Central memory CD4-positive, alpha-beta T cell (primary cell): Measurements from ENCODE around the gene MAP1B.

Source experiments
- DNase-seq: peaks from one replicate; pipeline ENCODE4 v3.0.0; 2022

The MAP1B gene

DNA sequence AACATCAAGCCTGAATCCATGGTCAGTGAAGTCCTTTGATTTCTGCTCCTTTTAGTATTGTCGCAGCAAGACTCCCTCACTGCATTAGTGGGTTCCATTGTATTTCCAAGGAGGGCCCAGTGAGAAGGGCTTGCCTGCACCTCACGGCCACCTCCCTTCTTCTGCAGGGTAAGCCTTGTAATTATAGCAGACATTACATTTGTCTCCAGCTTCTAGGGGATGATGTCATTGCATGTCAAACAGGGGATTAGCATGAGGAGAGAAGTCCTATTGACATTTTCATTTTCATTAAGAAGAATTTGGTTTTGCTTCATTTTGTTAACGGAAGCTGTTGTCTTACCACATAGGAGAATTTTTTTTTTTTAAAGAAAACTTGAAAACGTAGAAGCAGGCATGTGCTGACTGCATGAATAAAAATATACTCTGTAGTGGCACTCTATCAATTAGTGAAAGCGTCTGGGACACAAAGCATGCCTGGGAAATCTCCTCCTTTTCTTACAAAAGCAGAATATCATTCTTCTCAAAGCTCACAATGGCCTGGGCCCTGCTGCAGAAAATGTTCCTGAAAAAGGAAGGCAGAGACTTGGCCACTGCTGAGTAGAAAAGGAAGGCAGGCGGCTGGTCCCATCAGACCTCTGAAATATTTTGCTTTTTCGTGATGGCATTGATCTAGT lies 27.1 kb downstream of the MAP1B start:
- no peak for DNase-seq

GRCh38 chr5:72137826-72138409 lies 30.6 kb downstream of the MAP1B start:
- DNase-seq = peak; percentile 19

DNA sequence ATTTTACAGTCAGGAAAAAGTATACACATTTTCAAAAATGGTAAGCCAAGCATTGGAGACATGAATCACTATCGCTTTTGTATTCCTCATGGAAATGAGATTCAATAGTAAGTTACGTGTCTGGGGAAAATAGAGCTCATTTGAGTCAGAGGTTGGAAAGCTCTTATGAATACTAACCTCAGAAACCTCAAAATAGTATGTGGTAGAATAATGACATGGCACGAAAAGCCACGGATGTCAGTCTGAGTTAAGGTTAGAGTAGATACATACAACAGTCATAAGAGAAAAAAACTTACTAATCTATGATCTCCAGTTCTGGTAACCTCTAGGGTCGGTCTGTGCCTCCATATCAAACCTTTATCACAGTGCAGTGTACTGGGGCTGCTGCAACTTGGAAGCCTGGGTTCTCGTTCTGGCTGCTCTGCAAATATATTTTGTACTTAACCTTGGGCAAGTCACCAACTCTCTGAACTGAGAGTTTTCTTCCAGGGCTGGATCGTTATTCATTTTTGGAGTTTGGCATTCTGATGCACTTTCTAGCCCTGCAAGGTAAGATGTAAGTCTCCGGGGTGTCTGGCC lies 31.8 kb downstream of the MAP1B start:
- DNase-seq = no peak

GRCh38 chr5:72140711-72141110 lies 33.4 kb downstream of the MAP1B start:
- no peak for DNase-seq

DNA sequence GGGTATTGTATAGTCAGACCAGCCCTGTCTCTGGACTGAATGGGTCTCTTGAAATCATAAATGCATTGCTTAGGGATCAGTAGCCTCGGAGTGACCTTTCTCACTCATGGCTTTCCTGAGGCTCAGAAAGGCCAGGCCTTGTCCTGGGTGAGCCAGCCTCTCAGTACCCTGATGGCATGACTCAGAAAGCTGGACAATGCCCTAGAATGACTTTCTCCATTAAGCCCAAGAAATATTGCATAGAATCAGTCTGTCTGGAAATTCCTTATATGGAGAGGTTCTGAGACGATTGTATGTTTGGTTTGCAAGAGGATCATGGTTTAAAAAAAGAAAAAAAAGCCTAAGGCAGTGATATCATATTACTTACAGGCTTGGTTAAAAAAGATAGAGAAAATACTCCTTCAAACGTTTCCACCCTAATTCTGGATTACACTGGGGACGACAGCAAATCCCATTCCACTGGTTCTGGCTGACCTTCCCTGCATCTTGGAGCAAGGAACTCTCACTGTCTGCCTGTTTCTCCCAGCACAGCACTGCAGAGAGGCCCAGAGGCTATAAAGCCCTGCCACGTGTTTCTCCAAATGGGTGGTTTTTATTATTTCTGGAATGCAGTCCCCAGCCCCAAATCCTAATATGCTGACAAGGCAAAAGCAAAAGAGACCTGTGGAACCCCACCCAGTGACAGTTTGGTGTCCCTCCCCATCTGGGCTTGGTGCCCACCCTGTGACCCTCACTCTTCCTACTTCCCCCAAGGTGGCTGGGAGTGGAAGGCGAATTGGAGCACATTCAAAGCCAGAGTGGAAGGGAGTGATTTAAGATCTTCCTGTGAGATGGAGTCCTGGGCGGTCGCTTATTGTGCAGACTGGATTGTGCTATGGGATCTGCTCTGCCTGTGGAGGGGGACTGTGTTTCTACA lies 34.4 kb downstream of the MAP1B start:
- no peak for DNase-seq

DNA sequence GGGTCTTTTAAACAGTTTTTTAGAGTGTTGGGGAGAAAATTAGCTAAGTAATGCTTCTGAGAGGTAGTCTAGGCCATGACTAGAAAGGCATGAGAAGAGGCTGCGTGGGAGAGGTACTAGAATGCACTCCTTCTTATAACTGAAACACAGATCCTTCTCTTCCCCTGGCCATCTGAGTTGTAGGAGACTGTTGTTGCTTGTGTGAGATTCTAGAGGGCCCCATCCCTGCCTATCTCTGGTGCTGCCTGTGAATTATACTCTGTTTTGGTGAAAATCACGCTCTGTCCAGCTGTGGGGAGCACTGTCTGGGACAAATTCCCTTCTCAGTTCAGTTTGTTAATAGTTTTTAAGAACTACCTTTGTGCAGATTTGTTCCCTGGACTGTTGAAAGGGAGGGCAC lies 37.5 kb downstream of the MAP1B start:
- DNase-seq = no peak

GRCh38 chr5:72145348-72145747 lies 38.1 kb downstream of the MAP1B start:
- no peak for DNase-seq

DNA sequence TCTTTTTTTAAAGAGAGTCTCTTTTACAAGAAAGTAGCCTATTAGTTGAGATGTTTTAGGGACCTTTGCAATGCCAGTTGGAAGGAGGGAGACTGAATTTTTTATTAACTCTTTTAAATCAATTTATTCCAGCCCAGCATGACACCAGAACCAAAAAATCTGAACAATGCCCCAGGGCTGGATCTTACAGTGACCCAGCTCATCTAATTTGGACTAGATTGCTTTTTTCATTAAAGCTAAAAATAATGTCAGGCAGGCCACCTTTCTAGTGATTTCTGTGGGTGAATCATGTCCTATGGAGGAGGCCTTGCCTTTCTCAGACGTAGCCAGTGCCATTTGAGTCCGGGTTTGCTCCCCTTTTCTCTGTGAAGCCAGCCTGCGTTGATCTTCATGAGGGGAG lies 38.8 kb downstream of the MAP1B start:
- DNase-seq = no peak

DNA sequence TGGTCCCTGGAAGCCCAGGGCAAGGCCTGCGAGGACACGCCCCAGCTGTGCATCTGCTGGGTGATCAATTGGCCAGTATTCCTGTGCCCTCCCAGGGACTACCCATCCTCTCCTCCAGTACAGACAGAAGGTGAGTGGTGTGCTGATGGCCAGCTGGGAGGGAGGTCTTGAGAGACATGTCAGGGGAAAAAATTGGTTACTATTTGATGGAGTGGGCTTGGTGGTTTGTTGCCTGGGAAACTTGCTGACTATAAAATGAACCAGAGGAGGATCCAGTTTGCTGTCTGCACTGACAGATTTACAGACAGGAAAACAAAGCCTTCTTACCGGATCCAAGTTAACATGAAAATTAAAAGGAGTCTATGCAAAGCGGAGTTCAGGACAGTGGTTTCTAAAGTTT lies 40.3 kb downstream of the MAP1B start:
- DNase-seq = no peak

GRCh38 chr5:72149742-72150141 lies 42.5 kb downstream of the MAP1B start:
- DNase-seq = no peak

DNA sequence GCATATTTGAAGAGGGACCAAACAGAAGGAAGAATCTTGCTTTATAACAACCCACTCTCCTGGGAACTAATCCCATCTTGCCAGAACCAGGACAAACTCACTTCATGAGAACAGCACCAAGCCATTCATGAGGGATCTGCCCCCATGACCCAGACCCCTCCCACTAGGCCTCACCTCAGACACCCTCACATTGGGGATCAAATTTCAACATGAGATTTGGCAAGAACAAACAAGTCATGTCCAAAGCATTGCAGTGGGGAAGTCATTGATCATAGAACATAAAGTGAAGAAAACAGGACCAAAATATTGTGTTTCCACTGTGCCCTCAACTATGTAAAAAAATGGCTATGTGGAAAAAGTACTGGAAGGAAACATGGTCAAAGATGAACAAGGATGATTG lies 43.9 kb downstream of the MAP1B start:
- no peak for DNase-seq

DNA sequence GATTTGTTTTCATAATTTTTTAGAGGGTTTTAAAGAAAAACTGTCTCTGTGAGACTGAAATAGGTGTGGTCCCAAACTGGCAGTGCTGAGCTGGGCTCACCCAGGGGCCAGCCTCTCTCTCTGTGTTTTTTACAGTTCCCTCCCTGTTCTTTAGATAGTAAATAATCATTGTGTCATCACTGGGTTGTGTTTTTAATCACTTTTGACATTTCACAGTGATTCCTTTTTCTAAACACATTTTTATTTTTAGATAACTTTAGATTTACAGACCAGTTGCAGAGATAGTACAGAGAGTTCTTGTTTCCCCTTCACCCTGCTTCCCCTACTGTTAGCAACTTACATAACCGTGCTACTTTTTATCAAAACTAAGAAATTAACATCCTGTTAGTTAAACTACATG lies 44.4 kb downstream of the MAP1B start:
- no peak for DNase-seq

DNA sequence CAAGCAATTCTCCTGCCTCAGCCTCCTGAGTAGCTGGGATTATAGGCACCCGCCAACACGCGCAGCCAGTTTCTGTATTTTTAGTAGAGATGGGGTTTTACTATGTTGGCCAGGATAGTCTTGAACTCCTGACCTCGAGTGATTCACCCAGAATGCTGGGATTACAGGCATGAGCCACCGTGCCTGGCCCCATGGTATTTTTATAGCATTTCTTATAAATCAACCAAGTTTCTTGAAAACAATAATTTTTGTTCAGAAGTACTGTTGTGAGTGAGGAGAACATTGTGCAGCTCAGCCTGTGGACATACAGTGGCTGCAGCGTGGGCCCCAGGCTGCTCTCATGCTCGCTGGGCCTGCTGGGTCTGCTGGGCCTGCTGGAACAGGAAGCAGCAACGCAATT lies 45.3 kb downstream of the MAP1B start:
- DNase-seq = no peak

DNA sequence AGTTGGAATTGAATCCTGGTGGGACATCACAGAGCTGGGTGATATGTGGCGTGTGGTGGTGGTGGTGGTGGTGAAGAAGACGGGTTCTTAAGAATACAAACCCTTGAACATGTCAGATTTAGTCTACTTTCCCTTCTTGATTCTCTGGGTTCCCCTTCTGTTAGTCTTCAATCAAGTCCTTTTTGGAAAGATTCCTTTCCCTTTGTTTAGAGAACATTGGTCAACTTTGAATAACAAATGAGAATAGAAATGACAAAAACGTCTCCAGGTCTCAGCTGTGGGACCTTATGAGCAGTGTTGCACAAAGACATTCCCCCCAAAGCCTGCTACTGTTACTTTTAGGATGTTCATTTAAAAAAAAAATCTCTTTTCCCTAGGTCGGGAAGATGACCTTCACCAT lies 46.3 kb downstream of the MAP1B start:
- no peak for DNase-seq

DNA sequence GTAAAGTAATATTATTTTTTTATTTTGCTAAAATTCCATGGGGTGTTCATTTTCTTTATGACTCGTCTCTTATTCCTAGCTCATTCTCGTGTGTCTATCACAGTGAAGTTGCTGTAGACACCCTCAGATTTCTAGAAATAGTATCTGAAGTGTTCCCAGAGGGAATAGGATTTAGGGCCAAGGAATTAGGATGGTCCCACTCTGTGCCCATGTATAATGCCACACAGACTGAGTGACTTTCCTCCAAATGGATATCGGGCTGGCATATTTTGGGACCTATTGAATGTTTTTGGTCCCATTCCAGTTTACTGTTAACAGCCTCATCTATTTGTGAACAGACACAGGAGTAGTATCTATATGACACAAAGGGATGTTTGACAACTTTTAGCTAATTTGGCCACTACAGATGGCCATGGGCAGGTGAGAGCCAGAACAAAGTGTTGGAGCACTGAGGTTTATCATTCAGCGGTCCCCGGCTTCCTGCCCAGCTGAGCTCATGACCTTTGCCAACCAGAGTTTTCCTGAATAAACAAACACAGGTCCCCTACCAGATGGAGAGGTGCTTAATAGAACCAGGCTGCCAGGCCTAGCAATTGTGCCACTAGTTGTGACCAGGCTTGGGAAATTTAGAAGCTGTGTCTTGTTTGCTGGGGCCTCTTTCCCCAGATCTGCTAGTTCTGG lies 46.9 kb downstream of the MAP1B start:
- no peak for DNase-seq

- no peak for DNase-seq
Measured at GRCh38 chr5:72156946-72157624, 49.8 kb downstream of the MAP1B start.

- no peak for DNase-seq
Measured at GRCh38 chr5:72157625-72157962, 50.3 kb downstream of the MAP1B start.

DNA sequence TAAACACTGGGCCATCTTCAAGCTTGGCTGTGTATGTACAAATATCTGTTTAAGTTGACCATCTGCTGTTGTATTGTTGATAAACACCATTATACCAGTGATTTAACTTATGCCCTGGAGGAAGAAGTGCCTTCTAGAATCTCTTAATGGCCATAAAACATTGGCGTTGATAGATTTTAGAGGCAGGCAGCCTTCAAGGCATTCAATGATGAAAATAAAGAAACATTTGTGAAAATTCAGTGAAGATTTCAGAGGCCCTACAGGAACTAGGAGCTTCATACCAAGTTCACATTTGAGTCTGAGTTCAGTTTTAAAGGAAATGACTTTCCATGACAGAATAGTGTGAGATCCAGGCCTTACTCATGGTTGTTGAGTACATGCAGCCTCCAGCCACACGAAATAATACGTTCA lies 52.2 kb downstream of the MAP1B start:
- no peak for DNase-seq

- DNase-seq = no peak
Measured at GRCh38 chr5:72160329-72160728, 53.1 kb downstream of the MAP1B start.

DNA sequence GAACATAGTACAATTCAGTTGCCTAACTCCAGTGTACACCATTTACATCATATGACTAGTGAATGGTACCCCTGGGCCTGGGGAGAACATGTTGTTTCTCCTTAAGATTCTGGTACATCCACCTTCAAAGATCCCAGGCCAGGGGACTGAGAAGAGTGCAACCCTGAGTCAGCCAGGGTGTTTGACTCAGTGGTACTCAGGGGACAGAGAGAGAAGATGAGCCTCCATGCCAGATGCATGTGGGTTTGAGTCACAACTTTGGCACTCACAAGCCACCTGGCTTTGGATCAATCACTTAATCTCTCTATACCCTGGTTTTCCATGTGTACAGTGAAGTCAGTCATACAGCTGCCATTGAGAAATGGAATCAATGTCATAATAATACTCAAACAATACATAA lies 53.7 kb downstream of the MAP1B start:
- DNase-seq = no peak

GRCh38 chr5:72161951-72162350 lies 54.7 kb downstream of the MAP1B start:
- no peak for DNase-seq

- no peak for DNase-seq
Measured at GRCh38 chr5:72163349-72163983, 56.2 kb downstream of the MAP1B start.
